PC-3 (cell line): ENCODE measurements around the gene FCRL1.

Experiments used
- CTCF ChIP-seq: fragments of 300-600 bp; sonication (generic); conservative IDR thresholded peaks from 2 replicates; pipeline ENCODE4 v1.5.1; 2017; ENCODE audit warnings: antibody characterized with exemption, low read depth, mild to moderate bottlenecking, low read length
- EZH2 ChIP-seq: fragments of 300-600 bp; sonication (generic); IDR thresholded peaks from one replicate; pipeline ENCODE4 v1.6.1; 2017; ENCODE audit warnings: antibody characterized with exemption, mild to moderate bottlenecking, low read length; ENCODE audit not compliant: unreplicated experiment
- EZH2phosphoT487 ChIP-seq: fragments of 300-600 bp; sonication (generic); IDR thresholded peaks from 2 replicates; pipeline ENCODE4 v1.6.1; 2018; ENCODE audit warnings: mild to moderate bottlenecking, antibody characterized with exemption, low read length, borderline replicate concordance

DNA sequence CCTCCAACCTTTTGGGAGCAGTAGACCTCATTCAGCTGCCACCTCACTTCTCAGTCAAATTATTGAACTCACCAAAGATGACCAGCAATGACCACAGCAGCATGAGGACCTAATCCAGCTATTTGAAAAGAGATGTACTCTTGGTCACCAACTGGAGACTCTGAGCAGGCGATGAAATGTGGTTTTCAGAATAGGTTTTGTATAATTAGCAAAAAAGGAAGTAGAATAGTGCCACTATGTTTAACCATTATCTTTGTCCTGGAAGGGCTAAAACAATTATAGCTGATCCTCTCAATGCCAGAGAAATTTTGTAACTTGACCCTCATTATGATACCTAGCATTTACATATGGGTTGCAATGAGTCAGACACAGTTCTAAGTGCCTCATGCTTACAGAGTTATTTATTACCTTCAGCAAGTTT lies 42.9 kb downstream of the FCRL1 start, which contains the start of gene FCRL2:
- TF ChIP-seq CTCF (no peak), EZH2phosphoT487 (no peak), EZH2 (no peak)
